ENCODE data around the gene EVI5L. TPM values are rescaled to one million over a fixed set of nuclear protein-coding genes. Genes with fewer than 3 reads are reported as not detected.

The EVI5L gene
- total RNA-seq, 1 experiment from 2014 or later, result 6.4 TPM

DNA sequence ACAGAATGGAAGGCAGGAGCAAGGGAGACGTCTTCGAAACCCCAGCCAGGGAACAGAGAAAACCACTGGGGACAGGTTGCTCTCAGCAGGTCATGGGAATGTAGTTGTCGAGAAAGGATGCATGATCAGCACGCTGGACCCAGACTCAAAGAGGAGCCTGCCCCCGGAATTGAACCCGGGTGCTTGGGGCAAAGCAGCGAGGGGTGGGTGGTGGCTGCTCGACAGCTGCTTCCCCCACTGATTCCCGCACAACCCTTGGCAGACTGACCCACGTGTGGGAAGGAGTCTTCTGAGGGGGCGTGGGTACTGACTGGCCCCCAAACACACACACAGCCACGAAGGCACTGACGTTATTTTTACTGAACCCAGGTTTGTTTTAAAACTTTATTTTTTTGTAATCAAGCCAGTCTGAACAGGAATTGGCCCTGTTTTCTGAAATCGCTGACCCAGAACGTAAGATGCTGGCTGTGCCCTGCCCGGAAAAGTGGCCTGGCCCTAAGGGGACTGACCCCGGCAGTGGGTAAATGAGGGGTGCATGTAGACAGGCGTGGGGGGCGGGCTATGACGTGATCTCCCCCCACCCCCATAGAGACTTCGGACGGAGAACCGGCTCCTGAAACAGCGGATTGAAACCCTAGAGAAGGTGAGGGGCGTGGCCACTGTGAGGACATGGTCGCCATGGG is 25.5 kb downstream of the EVI5L start:
- Histone ChIP-seq H3K9me3 (ENCODE audit: control insufficient read depth, insufficient read depth, low read depth, low read length) (no peaks in the 10 kb centered on the region), H3K4me1 (ENCODE audit: control insufficient read depth, insufficient read depth, low read length) (no peaks in the 10 kb centered on the region; the same call in 1 of the 2 replicates), H3K36me3 (ENCODE audit: control insufficient read depth, insufficient read depth, low read length) (no peaks in the 10 kb centered on the region), H3K27ac (ENCODE audit: low read length) (no peak overlapping the region), H3K27me3 (ENCODE audit: control insufficient read depth, insufficient read depth, low read length) (no peaks in the 10 kb centered on the region), H3K4me3 (ENCODE audit: low read depth in 2 of 2, low read length in 2 of 2) (no peak overlapping the region)
- POLR2A ChIA-PET, result no interaction called here
- intact Hi-C loops (cut with micrococcal nuclease; ENCODE audit: unreplicated experiment), result no loop called here
- CTCF ChIA-PET, result no interaction called here
- in situ Hi-C loops (cut with HindIII; ENCODE audit: low pct_unique_long_range_greater_than_20kb, low sequenced_read_pairs), result no loop called here
- no peak for TF ChIP-seq SIN3A (IDR thresholded peaks at IDR 0.05; ENCODE audit: borderline replicate concordance, insufficient read depth, low read depth, low read length)
- TF ChIP-seq, protein P1, sequence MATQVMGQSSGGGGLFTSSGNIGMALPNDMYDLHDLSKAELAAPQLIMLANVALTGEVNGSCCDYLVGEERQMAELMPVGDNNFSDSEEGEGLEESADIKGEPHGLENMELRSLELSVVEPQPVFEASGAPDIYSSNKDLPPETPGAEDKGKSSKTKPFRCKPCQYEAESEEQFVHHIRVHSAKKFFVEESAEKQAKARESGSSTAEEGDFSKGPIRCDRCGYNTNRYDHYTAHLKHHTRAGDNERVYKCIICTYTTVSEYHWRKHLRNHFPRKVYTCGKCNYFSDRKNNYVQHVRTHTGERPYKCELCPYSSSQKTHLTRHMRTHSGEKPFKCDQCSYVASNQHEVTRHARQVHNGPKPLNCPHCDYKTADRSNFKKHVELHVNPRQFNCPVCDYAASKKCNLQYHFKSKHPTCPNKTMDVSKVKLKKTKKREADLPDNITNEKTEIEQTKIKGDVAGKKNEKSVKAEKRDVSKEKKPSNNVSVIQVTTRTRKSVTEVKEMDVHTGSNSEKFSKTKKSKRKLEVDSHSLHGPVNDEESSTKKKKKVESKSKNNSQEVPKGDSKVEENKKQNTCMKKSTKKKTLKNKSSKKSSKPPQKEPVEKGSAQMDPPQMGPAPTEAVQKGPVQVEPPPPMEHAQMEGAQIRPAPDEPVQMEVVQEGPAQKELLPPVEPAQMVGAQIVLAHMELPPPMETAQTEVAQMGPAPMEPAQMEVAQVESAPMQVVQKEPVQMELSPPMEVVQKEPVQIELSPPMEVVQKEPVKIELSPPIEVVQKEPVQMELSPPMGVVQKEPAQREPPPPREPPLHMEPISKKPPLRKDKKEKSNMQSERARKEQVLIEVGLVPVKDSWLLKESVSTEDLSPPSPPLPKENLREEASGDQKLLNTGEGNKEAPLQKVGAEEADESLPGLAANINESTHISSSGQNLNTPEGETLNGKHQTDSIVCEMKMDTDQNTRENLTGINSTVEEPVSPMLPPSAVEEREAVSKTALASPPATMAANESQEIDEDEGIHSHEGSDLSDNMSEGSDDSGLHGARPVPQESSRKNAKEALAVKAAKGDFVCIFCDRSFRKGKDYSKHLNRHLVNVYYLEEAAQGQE (IDR thresholded peaks at IDR 0.05; ENCODE audit: insufficient read depth in 1 of 2, low read depth in 2 of 2, low read length in 1 of 2), result no peak
- TF ChIP-seq, protein P2, sequence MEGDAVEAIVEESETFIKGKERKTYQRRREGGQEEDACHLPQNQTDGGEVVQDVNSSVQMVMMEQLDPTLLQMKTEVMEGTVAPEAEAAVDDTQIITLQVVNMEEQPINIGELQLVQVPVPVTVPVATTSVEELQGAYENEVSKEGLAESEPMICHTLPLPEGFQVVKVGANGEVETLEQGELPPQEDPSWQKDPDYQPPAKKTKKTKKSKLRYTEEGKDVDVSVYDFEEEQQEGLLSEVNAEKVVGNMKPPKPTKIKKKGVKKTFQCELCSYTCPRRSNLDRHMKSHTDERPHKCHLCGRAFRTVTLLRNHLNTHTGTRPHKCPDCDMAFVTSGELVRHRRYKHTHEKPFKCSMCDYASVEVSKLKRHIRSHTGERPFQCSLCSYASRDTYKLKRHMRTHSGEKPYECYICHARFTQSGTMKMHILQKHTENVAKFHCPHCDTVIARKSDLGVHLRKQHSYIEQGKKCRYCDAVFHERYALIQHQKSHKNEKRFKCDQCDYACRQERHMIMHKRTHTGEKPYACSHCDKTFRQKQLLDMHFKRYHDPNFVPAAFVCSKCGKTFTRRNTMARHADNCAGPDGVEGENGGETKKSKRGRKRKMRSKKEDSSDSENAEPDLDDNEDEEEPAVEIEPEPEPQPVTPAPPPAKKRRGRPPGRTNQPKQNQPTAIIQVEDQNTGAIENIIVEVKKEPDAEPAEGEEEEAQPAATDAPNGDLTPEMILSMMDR (IDR thresholded peaks at IDR 0.05), result no peak
- no TSS peak for BruUV-seq (replicated peaks)
- ATAC-seq, result no peak
- DNase-seq (ENCODE audit: low read depth, low spot score), result no peak

DNA sequence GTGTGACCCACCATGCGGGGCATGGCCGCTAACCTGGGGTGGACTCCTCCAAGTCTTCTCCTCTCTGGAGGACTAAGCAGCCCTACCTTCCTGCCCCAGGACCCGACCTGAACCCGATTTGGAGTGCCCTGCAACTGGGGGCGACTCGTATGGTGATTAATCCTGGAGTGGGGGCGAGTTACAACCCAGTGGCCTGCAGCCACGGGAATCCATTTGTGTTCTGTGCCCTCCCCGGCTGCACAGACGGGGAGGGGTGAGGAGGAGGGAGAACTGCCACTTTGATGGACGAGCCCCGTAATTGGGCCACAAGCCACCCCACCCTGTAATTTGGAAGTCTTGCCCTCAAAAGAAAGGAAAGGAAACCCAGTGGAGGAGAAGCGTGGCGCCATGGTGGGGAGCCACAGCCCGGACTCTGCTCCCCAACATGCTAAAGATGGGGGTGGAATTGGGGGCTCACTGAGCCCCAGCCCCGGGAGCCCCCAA is 26.1 kb downstream of the EVI5L start:
- no peak for ATAC-seq
- POLR2A ChIA-PET, result no interaction called here
- in situ Hi-C loops (cut with HindIII; ENCODE audit: low pct_unique_long_range_greater_than_20kb, low sequenced_read_pairs), result no loop called here
- Histone ChIP-seq H3K9me3 (ENCODE audit: control insufficient read depth, insufficient read depth, low read depth, low read length) (no peaks in the 10 kb centered on the region), H3K4me3 (ENCODE audit: low read depth in 2 of 2, low read length in 2 of 2) (no peak overlapping the region), H3K36me3 (ENCODE audit: control insufficient read depth, insufficient read depth, low read length) (no peaks in the 10 kb centered on the region), H3K4me1 (ENCODE audit: control insufficient read depth, insufficient read depth, low read length) (no peaks in the 10 kb centered on the region; the same call in 1 of the 2 replicates), H3K27me3 (ENCODE audit: control insufficient read depth, insufficient read depth, low read length) (no peaks in the 10 kb centered on the region), H3K27ac (ENCODE audit: low read length) (no peak overlapping the region)
- CTCF ChIA-PET, result no interaction called here
- intact Hi-C loops (cut with micrococcal nuclease; ENCODE audit: unreplicated experiment), result no loop called here
- BruUV-seq (replicated peaks), result no TSS peak
- no peak for TF ChIP-seq POLR2AphosphoS5 (IDR thresholded peaks at IDR 0.05; ENCODE audit: low read depth, low read length)
- TF ChIP-seq SIN3A (IDR thresholded peaks at IDR 0.05; ENCODE audit: borderline replicate concordance, insufficient read depth, low read depth, low read length), result no peak
- TF ChIP-seq, protein P1 (IDR thresholded peaks at IDR 0.05; ENCODE audit: insufficient read depth in 1 of 2, low read depth in 2 of 2, low read length in 1 of 2), result no peak
- no peak for TF ChIP-seq TCF7L2 (IDR thresholded peaks at IDR 0.05; ENCODE audit: low read depth, low read length)
- TF ChIP-seq, protein P2 (IDR thresholded peaks at IDR 0.05), result no peak
- DNase-seq (ENCODE audit: low read depth, low spot score), result no peak

Measured in Panc1 (cell line).